Esophagus muscularis mucosa (tissue), 3 donors: Measurements from ENCODE around the gene VPS39.

Experiments used
- POLR2A ChIP-seq: fragments of 450-650 bp; IDR thresholded peaks from one replicate; pipeline ENCODE4 v1.6.1; 2017; ENCODE audit warnings: antibody characterized with exemption, moderate library complexity, mild to moderate bottlenecking, low read depth
- TF ChIP-seq, protein P1 (sequence below), 3 experiments: fragments of 200-600 bp in 2 of 3; fragments of 450-650 bp in 1 of 3; sonication (generic) in 2 of 3; IDR thresholded peaks; one replicate each; pipeline ENCODE4 v1.5.1; 2017 to 2019; ENCODE audit warnings: antibody characterized with exemption in 3 of 3, mild to moderate bottlenecking in 2 of 3, moderate library complexity in 1 of 3

DNA sequence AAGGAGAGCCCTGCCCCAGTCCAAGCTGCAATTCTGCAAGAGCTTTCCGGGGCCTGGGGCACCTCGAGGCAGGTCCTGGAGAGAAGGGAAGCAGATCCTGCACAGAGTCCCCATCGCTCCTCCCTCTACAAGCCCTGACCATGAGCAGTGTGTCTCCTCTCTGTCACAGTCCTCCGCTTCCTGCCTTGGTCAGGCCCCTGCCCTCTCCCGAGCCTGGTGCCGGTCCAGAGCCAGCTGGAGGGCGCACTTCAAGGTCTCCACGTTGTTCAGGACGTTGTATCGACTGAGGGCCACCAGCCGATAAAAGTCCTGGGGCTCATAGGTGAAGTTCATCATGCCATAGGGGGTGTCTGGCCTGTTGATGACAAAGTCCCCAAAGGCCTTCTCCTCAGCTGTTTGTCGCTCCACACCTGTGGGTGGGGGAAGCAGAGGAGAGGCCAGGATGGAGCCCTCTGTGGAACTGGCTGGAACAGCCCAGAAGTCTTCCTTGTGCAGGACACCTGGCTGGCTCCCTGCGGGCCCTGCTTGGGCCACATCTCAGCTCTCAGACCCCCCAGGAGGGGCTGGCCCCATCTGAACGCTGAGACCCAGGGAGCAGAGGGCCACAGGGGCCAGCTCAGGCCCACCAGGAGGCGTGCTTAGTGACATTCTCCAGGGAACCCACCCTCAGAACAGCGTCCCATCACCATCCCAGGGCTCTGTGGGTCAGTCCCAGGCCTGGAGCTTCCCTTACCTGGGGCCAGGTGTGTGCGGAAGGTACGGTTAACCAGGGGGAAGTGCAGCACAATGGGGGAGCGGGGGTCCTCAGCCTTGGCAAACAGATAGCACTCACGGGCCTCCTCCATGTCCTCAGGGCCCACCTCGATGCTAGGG is 66.1 kb downstream of the VPS39 start:
- TF ChIP-seq, protein P1, sequence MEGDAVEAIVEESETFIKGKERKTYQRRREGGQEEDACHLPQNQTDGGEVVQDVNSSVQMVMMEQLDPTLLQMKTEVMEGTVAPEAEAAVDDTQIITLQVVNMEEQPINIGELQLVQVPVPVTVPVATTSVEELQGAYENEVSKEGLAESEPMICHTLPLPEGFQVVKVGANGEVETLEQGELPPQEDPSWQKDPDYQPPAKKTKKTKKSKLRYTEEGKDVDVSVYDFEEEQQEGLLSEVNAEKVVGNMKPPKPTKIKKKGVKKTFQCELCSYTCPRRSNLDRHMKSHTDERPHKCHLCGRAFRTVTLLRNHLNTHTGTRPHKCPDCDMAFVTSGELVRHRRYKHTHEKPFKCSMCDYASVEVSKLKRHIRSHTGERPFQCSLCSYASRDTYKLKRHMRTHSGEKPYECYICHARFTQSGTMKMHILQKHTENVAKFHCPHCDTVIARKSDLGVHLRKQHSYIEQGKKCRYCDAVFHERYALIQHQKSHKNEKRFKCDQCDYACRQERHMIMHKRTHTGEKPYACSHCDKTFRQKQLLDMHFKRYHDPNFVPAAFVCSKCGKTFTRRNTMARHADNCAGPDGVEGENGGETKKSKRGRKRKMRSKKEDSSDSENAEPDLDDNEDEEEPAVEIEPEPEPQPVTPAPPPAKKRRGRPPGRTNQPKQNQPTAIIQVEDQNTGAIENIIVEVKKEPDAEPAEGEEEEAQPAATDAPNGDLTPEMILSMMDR (IDR thresholded peaks at IDR 0.05): no peak
- TF ChIP-seq POLR2A: no peak
